Renal pelvis (tissue), 4 donors: ENCODE measurements around the gene AFF4. TPM values are rescaled to one million over a fixed set of nuclear protein-coding genes. Genes with fewer than 3 reads are reported as not detected.
"Not testable (repeated sequence)": the region's sequence is repeated elsewhere in the genome, so short reads cannot be mapped to it uniquely, and the experiment has no call there.

Experiments
- DNase-seq: peaks from one replicate; pipeline ENCODE4 v3.0.0-alpha.2; 2013
- polyA plus RNA-seq, 3 donors: library from polyadenylated mRNA; unstranded; fragments of 120-200 nt; gene quantifications; one replicate each; pipeline ENCODE4 v1.2.1, GENCODE V29; 2013; ENCODE audit not compliant: insufficient read length in 3 of 3

AFF4 gene
- polyA plus RNA-seq, 3 donors = 52.5 to 67.5 (median 64.0) TPM

DNA sequence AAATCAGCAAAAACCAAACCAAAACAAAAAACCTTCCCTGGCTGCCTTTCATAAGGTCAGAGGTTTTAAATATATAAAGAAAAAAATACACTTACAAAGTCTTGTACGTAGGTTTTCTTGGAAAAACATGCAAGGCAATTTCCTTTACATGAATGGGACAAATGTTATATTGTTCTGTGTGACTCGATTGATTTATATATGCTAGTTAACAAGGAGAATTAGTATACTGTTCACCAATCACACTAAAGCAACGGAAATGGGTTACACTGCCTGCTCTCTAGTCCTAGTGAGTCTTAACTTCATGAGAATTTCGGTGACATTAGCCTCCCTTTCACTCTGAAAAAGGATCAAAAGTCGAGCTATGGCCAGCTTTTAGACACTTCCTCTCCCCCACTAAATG is 102.7 kb downstream of the AFF4 start:
- no peak for DNase-seq

DNA sequence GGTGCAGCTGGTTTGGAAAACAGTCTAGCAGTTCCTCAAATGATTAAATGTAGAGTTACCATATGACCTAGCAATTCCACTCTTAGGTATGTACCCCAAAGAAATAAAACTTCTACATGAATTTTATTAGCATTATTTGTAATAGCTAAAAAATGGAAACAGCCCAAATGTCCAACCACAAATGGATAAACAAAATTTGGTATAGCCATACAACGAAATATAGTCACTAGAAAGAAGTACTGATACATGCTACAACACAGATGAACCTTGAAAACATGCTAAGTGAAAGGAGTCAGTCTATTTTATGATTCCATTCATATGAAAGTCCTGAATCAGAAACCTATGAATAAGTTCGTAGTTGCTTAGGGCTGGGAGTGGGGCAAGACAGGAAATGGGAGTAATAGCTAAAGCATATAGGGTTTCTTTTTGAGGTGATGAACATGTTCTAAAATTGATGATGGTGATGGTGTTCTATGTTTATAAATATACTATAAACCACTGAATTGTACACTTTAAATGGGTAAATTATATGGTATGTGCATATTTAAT is 103.5 kb downstream of the AFF4 start:
- DNase-seq = no peak

DNA sequence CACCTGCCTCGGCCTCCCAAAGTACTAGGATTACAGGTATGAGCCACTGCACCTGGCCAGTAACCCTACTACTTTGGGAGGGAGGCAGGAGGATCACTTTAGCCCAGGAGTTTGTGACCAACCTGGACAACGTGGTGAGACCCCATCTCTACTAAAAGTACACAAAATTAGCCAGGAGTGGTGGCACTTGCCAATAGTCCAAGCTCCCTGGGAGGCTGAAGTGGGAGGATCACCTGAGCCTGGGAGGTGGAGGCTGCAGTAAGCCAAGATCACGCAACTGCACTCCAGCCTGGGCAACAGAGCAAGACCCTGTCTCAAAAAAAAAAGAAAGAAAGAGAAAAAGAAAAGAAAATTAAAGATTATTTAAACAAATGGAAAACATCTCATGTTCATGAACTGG is 107.4 kb downstream of the AFF4 start:
- DNase-seq = no peak

- DNase-seq = not testable (repeated sequence)
Measured at GRCh38 chr5:132854992-132855391, 108.4 kb downstream of the AFF4 start.

GRCh38 chr5:132854301-132854700 is 109.1 kb downstream of the AFF4 start:
- DNase-seq = no peak

- DNase-seq = no peak
Measured at GRCh38 chr5:132853790-132854189, 109.6 kb downstream of the AFF4 start.

DNA sequence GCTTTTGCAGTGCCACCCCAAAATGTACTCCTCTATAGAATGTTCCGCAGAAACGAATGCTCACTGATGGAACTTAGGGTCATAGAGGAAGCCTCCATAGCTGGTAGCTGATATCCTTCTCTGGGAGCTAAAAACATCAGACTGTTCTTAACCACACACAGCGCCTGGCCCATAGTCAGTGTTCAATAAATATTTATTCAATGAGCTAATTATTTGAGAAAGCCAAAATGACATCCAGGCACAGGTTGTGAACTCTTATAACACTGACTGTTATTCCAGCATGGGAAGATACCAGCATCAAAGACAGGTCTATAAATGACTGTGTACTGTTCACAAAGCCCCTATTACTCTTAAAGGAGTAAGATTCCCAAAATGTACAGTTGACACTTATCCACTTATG is 110.1 kb downstream of the AFF4 start:
- DNase-seq = no peak

- no peak for DNase-seq
Measured at GRCh38 chr5:132850066-132850465, 113.4 kb downstream of the AFF4 start.

DNA sequence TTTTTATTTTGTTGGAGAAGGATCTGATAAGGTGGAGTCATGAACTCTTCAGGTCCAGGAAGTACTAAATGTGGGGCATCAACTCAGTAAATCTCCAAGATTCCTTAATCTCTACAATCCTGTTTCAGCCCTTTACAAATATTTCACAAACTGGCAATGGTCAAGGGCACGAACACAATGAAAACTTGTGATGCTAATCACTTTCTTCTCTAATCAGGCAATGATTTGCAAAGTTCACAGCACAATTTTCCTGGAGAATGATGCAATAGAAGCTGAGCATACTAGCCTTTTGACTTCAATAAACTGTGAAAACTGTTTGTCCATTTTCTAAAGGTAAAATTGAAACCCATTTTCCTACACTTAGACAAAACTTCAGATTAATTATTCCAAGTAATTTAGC is 114.1 kb downstream of the AFF4 start:
- DNase-seq = no peak

DNA sequence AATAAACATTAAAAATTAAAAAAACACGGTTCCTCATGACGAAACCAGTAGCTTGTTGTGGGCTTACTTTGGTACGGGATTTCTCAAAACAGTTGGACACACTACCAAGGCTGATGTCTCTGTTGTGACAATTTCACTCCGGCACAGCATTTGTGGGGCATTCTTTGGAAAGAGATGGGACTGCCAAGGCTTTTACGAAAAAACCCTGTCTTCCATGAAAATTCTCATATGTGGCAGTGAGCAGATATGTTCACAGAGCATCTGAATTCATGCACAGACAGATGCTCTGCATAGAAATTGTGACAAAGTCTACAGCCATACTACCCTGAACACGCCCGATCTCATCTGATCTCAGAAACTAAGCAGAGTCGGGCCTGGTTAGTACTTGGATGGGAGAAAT is 115.2 kb downstream of the AFF4 start:
- DNase-seq = no peak

DNA sequence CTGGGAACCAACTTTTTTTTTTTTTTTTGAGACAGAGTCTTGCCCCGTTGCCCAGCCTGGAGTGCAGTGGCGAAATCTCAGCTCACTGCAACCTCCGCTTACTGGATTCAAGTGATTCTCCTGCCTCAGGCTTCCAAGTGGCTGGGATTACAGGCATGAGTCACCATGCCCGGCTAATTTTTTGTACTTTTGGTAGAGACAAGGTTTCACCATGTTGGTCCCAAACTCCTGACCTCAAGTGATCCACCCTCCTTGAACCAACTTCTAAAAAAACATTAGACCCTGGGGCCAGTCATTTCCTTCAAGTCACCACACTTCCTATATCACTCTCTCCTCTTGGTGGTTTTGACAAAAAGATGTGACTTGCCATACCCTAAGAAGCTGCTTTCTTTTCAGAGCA is 122.1 kb downstream of the AFF4 start:
- no peak for DNase-seq

GRCh38 chr5:132840896-132841295 is 122.5 kb downstream of the AFF4 start:
- DNase-seq = no peak

- DNase-seq = no peak
Measured at GRCh38 chr5:132840313-132840712, 123.1 kb downstream of the AFF4 start.

GRCh38 chr5:132839426-132840301 is 123.8 kb downstream of the AFF4 start:
- DNase-seq = no peak

GRCh38 chr5:132838516-132839282 is 124.7 kb downstream of the AFF4 start:
- no peak for DNase-seq

GRCh38 chr5:132837868-132838267 is 125.6 kb downstream of the AFF4 start:
- DNase-seq = no peak

DNA sequence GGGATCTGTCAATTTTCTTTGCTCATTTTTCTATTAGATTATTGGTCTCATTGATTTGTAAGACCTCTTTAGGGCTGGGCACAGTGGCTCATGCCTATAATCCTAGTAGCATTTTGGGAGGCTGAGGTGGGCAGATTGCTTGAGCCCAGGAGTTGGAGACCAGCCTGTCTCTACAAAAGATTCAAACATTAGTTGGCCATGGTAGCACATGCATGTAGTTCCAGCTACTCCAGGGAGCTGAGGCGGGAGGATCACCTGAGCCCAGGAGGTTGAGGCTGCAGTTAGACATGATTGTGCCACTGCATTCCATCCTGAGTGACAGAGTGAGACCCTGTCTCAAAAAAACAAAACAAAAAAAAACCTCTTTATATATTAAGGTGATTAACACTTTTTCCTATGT is 126.6 kb downstream of the AFF4 start:
- DNase-seq = no peak

- no peak for DNase-seq
Measured at GRCh38 chr5:132834057-132834456, 129.4 kb downstream of the AFF4 start.

GRCh38 chr5:132832612-132833011 is 130.8 kb downstream of the AFF4 start:
- no peak for DNase-seq

DNA sequence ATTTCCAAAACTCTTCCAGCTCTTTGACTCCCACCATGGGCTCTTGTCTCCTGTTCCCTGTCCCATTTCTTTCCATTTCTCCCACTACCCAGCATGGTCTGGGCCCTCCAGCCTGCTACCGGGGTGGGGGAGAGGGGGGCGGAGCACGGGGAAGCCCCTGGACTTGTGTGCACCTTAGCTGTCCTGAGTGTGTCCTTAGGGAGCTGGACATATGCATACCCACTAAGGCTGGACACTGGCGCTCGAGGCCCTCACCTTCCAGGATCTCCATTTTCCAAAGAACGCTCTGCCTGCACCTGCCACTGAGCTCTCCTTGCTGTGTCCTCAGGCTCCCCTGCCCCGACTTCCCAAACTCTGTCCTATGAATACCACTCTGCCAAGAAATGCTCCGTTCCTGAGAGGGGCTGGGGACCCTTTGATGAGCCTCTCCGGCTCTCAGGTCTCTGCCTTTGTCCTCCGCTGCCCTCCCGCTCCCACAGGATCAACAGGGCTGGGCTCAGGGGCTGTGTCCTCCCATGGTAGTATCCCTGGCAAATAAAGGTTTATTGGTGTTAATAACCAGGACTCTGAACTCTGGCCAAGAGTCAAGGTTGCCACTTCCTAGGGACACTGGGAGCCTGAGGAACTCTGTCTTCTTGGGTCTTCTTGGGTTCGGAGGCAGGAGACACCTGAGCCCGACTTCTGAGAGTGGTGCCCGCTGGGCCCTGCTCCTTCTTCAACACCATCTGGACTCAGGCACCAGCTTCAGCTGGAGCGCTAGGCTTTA is 132.2 kb downstream of the AFF4 start:
- DNase-seq = no peak

- DNase-seq = no peak
Measured at GRCh38 chr5:132830436-132831094, 132.9 kb downstream of the AFF4 start, which contains the start of gene SHROOM1. SHROOM1 (minus strand) TSS chr5:132830647; CDS start chr5:132826140, 4,507 bp downstream.
